BJ (cell line): ENCODE measurements around the gene RPRD1A. TPM values are rescaled to one million over a fixed set of nuclear protein-coding genes. Genes with fewer than 3 reads are reported as not detected.

Source experiments
- CTCF ChIA-PET: fragments of 350-600 bp; formaldehyde crosslinking; extraction: SDS; loops from one replicate; lab custom pipeline; 2021; ENCODE audit warnings: antibody characterized with exemption, inconsistent platforms; lab: Yijun Ruan, JAX
- POLR2A ChIA-PET: fragments of 300-600 bp; sonication (Branson Sonifier 250); formaldehyde crosslinking; extraction: SDS; loops from one replicate; lab custom pipeline; 2021; ENCODE audit warnings: antibody characterized with exemption; lab: Charles Lee
- DNase-seq: peaks from one replicate; pipeline ENCODE4 v3.0.0-alpha.2; 2011; ENCODE audit warnings: low read depth
- H3K27me3 ChIP-seq: 2 replicates; pipeline ENCODE4 v1.6.0; 2011; ENCODE audit warnings: low read length; ENCODE audit not compliant: control insufficient read depth, insufficient read depth
- H3K36me3 ChIP-seq: 2 replicates; pipeline ENCODE4 v1.5.1; 2011; ENCODE audit warnings: low read length; ENCODE audit not compliant: control insufficient read depth, insufficient read depth
- H3K4me3 ChIP-seq: 2 replicates; pipeline ENCODE4 v1.5.1; 2011; ENCODE audit warnings: low read depth, mild to moderate bottlenecking, control low read depth, low read length
- polyA plus RNA-seq: library from polyadenylated mRNA; depleted of rRNA; stranded (reverse); fragments of >200 nt; gene quantifications from 2 replicates; pipeline ENCODE4 v1.2.3, GENCODE V29; 2011
- TF ChIP-seq, protein P1 (sequence below): IDR thresholded peaks from 2 replicates; pipeline ENCODE4 v1.5.1; 2011; ENCODE audit warnings: low read depth, mild to moderate bottlenecking, control low read depth, inconsistent platforms, low read length, moderate library complexity; ENCODE audit not compliant: insufficient read depth

Gene RPRD1A
- polyA plus RNA-seq, 1 experiment = 21.9 TPM

DNA sequence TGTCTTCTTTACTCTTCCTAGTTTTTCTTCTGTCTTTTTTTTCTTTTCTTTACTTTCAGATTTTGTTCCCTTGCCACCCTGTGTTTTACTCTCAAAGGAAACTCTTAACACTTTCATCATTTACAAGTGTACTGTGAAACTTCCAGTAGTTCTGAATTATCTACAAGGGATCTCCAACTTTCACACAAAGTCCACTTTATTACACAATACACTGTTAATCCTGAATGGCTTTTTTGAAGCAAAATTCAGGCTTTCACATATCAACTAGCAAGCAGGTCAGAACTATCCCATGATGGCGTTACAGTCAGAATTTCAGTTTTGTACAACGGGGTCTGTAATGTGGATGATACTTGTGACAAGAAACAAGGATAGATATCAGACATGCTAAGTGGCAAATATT, 60.4 kb downstream of the RPRD1A start:
- ChIA-PET CTCF (interaction anchor here (1.6 kb wide), 1 partner anchor 11 kb away, joined by 7 read pairs; no protein-coding TSS in a partner anchor), POLR2A (no interaction called here)
- H3K27me3 ChIP-seq = no peaks in the 10 kb centered on the region
- DNase-seq = no peak
- TF ChIP-seq, protein P1, sequence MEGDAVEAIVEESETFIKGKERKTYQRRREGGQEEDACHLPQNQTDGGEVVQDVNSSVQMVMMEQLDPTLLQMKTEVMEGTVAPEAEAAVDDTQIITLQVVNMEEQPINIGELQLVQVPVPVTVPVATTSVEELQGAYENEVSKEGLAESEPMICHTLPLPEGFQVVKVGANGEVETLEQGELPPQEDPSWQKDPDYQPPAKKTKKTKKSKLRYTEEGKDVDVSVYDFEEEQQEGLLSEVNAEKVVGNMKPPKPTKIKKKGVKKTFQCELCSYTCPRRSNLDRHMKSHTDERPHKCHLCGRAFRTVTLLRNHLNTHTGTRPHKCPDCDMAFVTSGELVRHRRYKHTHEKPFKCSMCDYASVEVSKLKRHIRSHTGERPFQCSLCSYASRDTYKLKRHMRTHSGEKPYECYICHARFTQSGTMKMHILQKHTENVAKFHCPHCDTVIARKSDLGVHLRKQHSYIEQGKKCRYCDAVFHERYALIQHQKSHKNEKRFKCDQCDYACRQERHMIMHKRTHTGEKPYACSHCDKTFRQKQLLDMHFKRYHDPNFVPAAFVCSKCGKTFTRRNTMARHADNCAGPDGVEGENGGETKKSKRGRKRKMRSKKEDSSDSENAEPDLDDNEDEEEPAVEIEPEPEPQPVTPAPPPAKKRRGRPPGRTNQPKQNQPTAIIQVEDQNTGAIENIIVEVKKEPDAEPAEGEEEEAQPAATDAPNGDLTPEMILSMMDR = no peak
- no peak overlapping the region for H3K4me3 ChIP-seq
- no peaks in the 10 kb centered on the region for H3K36me3 ChIP-seq

DNA sequence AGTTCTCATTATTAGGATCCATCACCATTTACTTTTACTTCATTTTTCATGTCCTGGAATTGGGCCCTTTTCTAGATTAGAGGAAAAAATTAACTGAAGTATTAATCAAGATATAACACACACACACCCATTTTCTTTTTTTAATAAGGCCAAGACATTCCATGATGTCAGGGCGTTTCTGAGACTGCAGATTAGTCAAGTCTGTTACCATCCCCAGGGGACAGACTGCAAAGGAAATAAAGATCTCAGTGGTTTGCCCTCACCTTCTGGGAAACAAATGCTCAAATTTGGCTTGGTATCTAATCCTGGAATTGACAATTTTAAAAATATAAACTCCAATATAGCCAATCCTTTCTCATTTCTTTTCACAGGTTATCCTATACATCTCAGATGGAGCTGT, 67.4 kb downstream of the RPRD1A start:
- no peaks in the 10 kb centered on the region for H3K27me3 ChIP-seq
- no peaks in the 10 kb centered on the region for H3K36me3 ChIP-seq
- no peak overlapping the region for H3K4me3 ChIP-seq
- TF ChIP-seq, protein P1 = no peak
- ChIA-PET CTCF (interaction anchor here (1.0 kb wide), 1 partner anchor 586 kb away, joined by 3 read pairs; no protein-coding TSS in a partner anchor), POLR2A (no interaction called here)
- DNase-seq = no peak

DNA sequence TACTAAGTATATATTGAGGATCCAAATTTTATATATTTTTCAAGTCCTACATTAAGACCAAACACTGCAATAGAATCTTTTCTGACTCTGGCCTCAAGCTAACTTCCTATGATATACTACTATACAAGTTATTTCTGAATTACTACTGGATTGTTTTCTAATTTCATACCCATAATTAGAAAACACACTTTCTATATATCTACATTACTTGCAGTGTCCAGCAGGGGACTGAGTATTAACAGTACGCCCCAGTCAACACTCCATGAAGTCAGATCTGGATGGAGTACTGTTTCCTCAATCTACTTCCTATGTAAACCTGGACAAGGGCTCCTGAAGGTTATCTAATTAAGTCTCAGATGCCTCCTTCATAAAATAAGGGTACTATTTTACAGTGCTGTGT, 68.4 kb downstream of the RPRD1A start:
- Histone ChIP-seq H3K36me3 (no peaks in the 10 kb centered on the region), H3K27me3 (no peaks in the 10 kb centered on the region), H3K4me3 (no peak overlapping the region)
- no peak for DNase-seq
- POLR2A ChIA-PET = no interaction called here
- CTCF ChIA-PET = interaction anchor here (0.8 to 1.6 kb wide), 5 partner anchors 11 to 151 kb away, joined by 3 to 6 read pairs (median 4); no protein-coding TSS in a partner anchor
- TF ChIP-seq, protein P1 = peak; percentile 30

DNA sequence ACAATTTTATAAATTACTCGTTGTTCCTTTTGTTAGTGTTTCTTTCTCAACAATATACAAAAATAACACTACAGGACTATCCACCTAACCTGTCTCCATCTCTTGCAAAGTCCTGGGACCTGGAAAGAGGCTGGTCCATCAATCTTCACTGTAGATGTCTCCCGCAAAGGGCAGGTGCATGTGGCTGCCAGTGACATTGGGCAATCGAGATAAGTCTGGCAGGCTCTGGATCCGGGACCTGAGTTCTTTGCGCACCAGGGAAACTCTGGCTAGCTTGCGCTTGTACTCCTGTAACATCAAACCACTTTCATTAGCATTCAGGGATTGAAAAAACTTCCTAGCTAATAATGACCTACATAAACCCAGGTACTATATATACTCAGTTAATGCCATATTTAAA, 74.3 kb downstream of the RPRD1A start:
- no peak overlapping the region for H3K4me3 ChIP-seq
- CTCF ChIA-PET = no interaction called here
- H3K36me3 ChIP-seq = no peaks in the 10 kb centered on the region; the same call in 1 of the 2 replicates
- TF ChIP-seq, protein P1 = no peak
- H3K27me3 ChIP-seq = no peaks in the 10 kb centered on the region
- no peak for DNase-seq
- POLR2A ChIA-PET = no interaction called here

DNA sequence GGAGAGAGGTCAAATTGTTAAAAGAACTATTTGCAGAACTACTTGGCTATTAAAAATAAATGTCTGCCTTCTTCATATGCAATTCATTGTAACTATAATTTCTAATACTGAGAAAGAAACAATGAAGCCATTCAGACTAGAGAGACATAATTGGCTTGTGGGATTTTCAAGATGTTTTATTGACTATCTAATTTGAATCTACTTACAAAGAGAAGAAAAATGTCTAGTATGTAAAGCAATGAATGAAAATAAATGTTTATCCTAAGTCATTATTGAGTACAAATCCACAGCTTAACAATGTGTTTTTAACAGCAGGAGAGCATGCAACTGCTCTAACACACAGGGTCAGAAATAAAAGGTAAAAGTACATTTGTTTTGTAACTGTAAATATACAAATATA, 75.7 kb downstream of the RPRD1A start:
- H3K4me3 ChIP-seq = no peak overlapping the region
- H3K27me3 ChIP-seq = no peaks in the 10 kb centered on the region
- DNase-seq = peak; percentile 4
- H3K36me3 ChIP-seq = no peaks in the 10 kb centered on the region; the same call in 1 of the 2 replicates
- TF ChIP-seq, protein P1 = no peak
- ChIA-PET POLR2A (no interaction called here), CTCF (no interaction called here)
